ENCODE data around the gene S100A4. TPM values are rescaled to one million over a fixed set of nuclear protein-coding genes. Genes with fewer than 3 reads are reported as not detected.
A peak's percentile ranks its signal among the peaks of the same experiment; 100 is the strongest.

S100A4 gene
- total RNA-seq, 1 donor from 2014 or later: 69.3 TPM

- Histone ChIP-seq H4K20me1 (ENCODE audit: insufficient read depth, low read length) (no peaks in the 10 kb centered on the region), H3K27me3 (ENCODE audit: insufficient read depth, low read length) (no peaks in the 10 kb centered on the region), H3K4me3 (ENCODE audit: insufficient read depth, low read depth, low read length) (no peak overlapping the region), H3K79me2 (ENCODE audit: insufficient read depth, low read length) (no peaks in the 10 kb centered on the region), H3K4me1 (ENCODE audit: insufficient read depth, low read length) (peaks cover 26% of the 10 kb centered on the region), H3K9ac (ENCODE audit: low read length) (no peak overlapping the region), H3K36me3 (ENCODE audit: insufficient read depth, low read length) (no peaks in the 10 kb centered on the region), H2AFZ (ENCODE audit: low read depth, low read length) (no peak overlapping the region), H3K4me2 (ENCODE audit: low read length) (no peak overlapping the region), H3K9me3 (ENCODE audit: insufficient read depth, low read depth, low read length) (no peaks in the 10 kb centered on the region), H3K27ac (ENCODE audit: low read depth, low read length) (no peak overlapping the region)
- no peak for TF ChIP-seq EZH2 (IDR thresholded peaks at IDR 0.05; ENCODE audit: insufficient read depth, low read length)
- TF ChIP-seq, protein P1, sequence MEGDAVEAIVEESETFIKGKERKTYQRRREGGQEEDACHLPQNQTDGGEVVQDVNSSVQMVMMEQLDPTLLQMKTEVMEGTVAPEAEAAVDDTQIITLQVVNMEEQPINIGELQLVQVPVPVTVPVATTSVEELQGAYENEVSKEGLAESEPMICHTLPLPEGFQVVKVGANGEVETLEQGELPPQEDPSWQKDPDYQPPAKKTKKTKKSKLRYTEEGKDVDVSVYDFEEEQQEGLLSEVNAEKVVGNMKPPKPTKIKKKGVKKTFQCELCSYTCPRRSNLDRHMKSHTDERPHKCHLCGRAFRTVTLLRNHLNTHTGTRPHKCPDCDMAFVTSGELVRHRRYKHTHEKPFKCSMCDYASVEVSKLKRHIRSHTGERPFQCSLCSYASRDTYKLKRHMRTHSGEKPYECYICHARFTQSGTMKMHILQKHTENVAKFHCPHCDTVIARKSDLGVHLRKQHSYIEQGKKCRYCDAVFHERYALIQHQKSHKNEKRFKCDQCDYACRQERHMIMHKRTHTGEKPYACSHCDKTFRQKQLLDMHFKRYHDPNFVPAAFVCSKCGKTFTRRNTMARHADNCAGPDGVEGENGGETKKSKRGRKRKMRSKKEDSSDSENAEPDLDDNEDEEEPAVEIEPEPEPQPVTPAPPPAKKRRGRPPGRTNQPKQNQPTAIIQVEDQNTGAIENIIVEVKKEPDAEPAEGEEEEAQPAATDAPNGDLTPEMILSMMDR (IDR thresholded peaks at IDR 0.05; ENCODE audit: insufficient read depth, low read depth, low read length): no peak
- no peak for FAIRE-seq
- no peak for DNase-seq (ENCODE audit: low read depth)
- Mint-ChIP-seq H3K27me3 (ENCODE audit: low read depth, unreplicated experiment) (no peaks in the 10 kb centered on the region), H3K9me3 (ENCODE audit: unreplicated experiment) (no peaks in the 10 kb centered on the region), H3K36me3 (ENCODE audit: low read depth, unreplicated experiment) (no peaks in the 10 kb centered on the region), H3K4me3 (ENCODE audit: unreplicated experiment) (peak overlapping the region; percentile 41), H3K27ac (ENCODE audit: unreplicated experiment) (peak overlapping the region; percentile 79), H3K4me1 (ENCODE audit: low read depth, unreplicated experiment) (peaks cover 55% of the 10 kb centered on the region)
Measured at GRCh38 chr1:153550398-153550758, 4.8 kb upstream of the S100A4 start.

DNA sequence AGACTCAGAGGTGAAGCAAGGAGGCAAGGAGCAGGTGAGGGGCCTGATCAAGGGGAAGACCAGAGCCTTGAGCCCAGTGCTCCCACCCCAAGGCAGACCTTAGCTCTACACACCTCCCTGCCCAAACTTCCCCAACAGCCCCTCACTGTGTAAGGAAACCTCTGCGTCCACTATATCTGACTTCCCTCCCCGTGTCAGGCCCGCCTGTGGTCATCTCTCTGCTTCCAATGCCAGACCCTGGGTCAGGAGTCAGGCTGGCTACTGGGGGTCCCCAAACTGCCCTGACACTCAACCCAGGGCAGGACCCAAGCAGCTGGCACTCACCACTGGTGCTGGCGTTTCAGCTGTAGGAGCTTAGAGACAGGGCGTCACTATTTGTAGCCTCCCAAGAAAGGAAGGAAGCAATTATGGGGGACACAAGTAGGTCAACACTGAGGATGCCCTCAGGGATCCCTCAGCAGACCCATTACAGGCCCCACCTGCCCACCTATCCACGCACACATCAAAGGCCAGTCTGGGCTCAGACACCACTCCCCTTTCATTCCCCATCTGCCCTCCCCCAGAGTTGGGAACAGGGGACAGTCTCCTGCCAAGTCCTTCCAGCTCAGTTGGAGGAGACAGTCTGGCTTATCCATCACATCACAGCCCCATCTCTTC is 4.3 kb upstream of the S100A4 start:
- peaks cover 60% of the 10 kb centered on the region for H3K4me1 Mint-ChIP-seq (ENCODE audit: low read depth, unreplicated experiment)
- Histone ChIP-seq H3K27ac (ENCODE audit: low read depth, low read length) (peak overlapping the region; percentile 45), H3K9ac (ENCODE audit: low read length) (peak overlapping the region; percentile 44), H3K4me1 (ENCODE audit: insufficient read depth, low read length) (peaks cover 32% of the 10 kb centered on the region), H4K20me1 (ENCODE audit: insufficient read depth, low read length) (no peaks in the 10 kb centered on the region), H3K27me3 (ENCODE audit: insufficient read depth, low read length) (no peaks in the 10 kb centered on the region), H3K36me3 (ENCODE audit: insufficient read depth, low read length) (no peaks in the 10 kb centered on the region), H3K4me2 (ENCODE audit: low read length) (peak overlapping the region; percentile 62), H3K4me3 (ENCODE audit: insufficient read depth, low read depth, low read length) (no peak overlapping the region), H3K79me2 (ENCODE audit: insufficient read depth, low read length) (no peaks in the 10 kb centered on the region), H3K9me3 (ENCODE audit: insufficient read depth, low read depth, low read length) (no peaks in the 10 kb centered on the region), H2AFZ (ENCODE audit: low read depth, low read length) (no peak overlapping the region)
- no peaks in the 10 kb centered on the region for H3K27me3 Mint-ChIP-seq (ENCODE audit: low read depth, unreplicated experiment)
- no peaks in the 10 kb centered on the region for H3K36me3 Mint-ChIP-seq (ENCODE audit: low read depth, unreplicated experiment)
- FAIRE-seq: no peak
- TF ChIP-seq, protein P1 (IDR thresholded peaks at IDR 0.05; ENCODE audit: insufficient read depth, low read depth, low read length): no peak
- no peak for TF ChIP-seq EZH2 (IDR thresholded peaks at IDR 0.05; ENCODE audit: insufficient read depth, low read length)
- no peak for DNase-seq (ENCODE audit: low read depth)
- H3K9me3 Mint-ChIP-seq (ENCODE audit: unreplicated experiment): no peaks in the 10 kb centered on the region
- H3K27ac Mint-ChIP-seq (ENCODE audit: unreplicated experiment): peak overlapping the region; percentile 88
- H3K4me3 Mint-ChIP-seq (ENCODE audit: unreplicated experiment): peak overlapping the region; percentile 41

Measured in astrocyte (in vitro differentiated cells and primary cell).